Activated gamma-delta T cell treated with anti-CD3 and anti-CD28 coated beads, Interleukin-2, amount 50 U/mL, for 16 hours (primary cell): ENCODE results near the gene KIF21B.

Experiments
- DNase-seq: peaks from one replicate; pipeline ENCODE4 v3.0.0-alpha.2; 2020; ENCODE audit warnings: low read depth

The KIF21B gene

DNA sequence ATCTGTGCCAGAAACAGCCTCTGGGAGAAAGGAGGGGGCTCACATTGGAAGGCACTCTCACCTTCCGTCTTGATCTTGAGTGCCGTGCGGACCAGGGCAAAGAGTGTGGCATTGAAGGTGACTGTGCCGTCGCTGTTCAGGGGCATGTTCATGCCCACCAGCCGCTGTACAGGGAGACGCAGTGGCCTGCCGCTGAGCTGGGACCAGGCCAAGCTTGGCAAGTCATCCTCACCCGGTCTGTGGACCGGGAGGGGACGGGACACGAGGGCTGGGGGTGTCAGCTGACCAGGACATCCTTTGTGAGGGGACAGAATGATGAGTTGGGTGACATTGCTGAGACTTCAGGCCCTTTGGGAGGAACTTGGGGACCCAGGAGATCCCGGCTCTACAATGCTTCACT is 25.0 kb upstream of the KIF21B start:
- DNase-seq: no peak

- DNase-seq: no peak
Measured at GRCh38 chr1:201044119-201044518, 20.6 kb upstream of the KIF21B start.

- DNase-seq: peak; percentile 47
Measured at GRCh38 chr1:201042779-201043461, 19.4 kb upstream of the KIF21B start.

GRCh38 chr1:201041011-201041410 is 17.5 kb upstream of the KIF21B start:
- DNase-seq: no peak

DNA sequence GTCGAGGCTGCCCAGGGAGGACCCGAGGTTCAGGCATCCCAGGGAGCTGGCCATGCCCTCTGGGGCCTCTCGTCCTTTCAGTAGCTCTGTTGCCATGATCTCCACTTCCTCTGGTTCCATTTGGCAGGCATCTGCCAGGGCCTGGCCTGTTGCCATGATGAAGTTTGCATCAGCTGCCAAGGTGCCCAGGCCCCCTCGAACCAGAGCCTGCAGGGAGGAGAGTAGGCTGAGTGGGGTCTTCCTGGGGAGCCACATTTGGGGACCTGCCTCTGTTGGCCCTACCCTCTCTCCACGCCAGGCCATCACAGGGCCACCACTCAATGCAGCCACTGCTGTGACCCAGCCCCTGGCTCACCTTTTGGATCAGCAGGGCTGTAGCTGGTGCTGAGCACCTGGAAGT is 16.4 kb upstream of the KIF21B start:
- DNase-seq: no peak

- no peak for DNase-seq
Measured at GRCh38 chr1:201039418-201039817, 15.9 kb upstream of the KIF21B start.

DNA sequence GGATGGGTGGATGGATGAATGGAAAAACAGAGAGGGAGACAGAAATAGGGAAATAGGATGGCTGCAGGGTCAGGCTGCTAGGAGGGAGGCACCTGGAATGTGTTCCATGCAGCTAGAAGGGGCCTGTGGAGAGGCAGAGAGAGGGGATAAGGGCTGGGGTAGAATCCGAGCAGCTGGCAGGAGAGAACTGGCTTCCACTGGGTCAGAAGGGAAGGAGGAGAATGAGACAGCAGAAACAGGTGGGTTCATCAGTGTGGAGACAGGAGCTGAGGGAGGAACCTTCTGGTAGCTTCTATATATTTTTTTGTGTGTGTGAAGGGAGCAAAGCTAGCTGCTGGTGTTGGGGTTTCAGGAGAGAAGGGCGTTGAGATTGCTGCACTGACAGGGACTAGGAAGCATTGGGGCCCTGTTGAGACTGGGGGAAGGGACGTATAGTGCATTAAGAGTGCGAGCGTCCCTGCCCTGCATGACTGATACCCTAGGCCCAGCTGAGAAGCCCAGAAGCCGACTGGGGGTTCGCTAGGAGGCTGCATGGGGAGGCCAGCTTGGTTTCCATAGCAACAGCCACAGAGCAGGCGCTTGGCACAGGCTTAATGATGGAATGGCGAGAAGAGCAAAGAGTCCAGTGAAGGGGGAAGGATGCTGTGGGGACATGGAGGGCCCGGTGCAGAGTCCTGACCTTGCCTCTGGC is 14.8 kb upstream of the KIF21B start:
- DNase-seq: no peak

GRCh38 chr1:201036188-201036842 is 12.8 kb upstream of the KIF21B start:
- DNase-seq: no peak

DNA sequence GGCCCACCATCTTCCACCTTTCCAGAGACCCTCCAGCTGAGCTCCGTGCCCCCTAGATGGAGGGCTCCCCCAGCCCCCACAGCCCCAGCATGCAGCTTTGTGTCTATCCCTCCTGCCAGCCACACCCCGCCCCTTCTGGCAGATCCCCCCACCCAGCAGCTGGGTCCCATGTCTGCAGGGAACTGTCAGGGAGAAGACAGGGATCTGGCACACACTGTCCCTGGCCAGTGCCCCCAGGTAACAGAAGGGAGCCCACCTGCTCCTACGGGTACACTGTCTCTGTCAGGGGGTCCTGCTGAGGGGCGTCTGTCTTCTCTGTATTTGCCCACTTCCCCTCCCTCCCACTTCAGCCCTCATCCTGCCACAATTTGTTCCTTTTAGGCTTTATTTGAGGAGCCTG is 11.2 kb upstream of the KIF21B start:
- no peak for DNase-seq

GRCh38 chr1:201032408-201032807 is 8.9 kb upstream of the KIF21B start:
- no peak for DNase-seq

DNA sequence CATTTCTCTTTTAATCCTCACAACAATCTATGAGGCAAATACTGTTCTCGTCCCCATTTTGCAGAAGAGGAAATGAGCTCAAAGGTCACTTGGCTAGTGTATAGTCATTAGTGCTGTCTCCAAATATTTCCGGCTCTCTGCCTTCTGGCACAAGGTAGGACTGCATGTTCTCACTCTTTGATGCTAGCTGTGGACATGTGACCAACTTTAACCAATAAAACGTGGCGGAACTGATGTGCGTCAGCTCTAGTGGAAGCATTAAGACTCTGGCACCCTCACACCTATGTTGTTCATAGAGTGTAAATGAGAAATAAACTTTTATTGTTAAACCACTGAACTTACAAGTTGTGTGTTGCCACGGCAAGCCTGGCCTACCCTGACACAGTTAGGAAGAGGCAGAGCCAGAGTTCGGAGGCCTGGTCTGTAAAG is 5.0 kb upstream of the KIF21B start:
- no peak for DNase-seq

GRCh38 chr1:201026836-201027235 is 3.3 kb upstream of the KIF21B start:
- DNase-seq: no peak

DNA sequence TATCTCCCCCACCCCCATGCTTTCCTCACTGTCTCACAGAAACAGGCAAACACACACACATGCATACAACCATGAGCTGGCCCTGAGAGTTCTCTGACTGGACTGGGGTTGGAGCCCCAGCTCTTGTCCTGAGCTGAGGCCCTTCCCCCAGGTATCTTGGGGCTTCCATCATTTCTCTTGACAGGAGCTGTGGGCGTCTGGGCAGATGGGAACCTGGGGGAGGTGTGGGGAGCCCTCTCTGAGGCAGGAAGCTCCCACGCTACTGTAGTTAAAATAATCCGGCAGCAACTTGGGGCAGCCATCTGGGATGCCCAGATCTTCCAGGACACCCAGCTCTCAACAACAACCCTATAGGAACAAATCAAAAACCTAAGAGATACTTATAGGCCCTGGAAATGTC is 2.7 kb upstream of the KIF21B start:
- DNase-seq: no peak

DNA sequence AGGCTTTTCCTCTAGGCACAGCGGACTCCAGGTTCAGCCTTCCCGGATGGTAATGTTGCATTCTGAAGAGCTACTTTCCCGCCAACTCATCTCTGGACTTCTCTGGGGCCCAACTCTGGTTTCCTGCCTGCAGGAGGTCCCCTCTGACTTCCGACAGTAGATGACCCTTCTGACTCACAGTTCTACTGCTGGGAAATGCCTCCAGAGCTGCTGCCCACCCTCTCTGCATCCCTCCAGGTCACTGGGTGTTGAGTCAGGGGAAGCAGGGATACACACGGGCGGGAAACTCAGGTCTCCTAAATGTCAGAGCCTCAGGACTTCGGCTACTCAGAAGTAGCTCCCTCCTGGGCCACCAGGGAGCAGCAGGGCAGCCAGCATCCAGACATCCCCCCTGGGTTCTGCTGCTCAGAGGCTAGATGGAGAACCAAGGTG is 2.1 kb upstream of the KIF21B start:
- DNase-seq: no peak

- DNase-seq: no peak
Measured at GRCh38 chr1:201024625-201024998, 1.1 kb upstream of the KIF21B start.

- DNase-seq: no peak
Measured at GRCh38 chr1:201023920-201024624, 558 bp upstream of the KIF21B start.

DNA sequence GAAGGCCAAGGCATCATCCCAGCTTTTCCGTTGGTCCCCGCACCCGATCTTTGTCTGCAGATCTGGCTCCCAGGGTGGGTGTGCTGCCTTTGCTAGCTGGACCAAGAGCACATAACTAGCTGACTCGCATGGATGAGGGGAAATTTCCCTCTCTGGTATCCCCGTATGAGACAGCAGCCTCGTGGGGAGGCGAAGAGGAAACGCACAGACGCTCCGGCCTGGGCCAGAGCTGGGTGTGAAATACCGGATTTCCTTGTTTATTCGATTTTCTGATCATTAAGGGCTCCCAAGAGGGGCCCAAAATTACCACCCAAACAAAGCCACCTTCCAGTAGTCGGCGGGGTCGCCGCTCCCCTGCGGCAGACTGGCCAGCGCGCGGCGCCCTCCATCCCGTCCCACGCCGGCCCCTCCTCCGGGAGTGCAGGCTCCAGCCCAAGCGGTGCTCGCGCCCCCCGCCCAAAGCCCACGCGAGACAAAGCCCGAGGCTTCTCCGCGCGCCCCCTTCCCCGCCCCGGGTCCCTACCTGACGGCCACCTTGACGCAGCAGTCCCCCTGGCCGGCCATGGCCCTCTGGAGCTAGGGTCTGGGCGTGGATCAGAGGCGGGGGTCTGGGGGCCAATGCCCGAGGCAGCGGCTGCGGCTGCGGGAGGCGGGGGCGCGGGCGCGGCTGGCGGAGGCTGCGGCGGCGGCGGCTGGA is 546 bp downstream of the KIF21B start:
- peak; percentile 25 for DNase-seq

DNA sequence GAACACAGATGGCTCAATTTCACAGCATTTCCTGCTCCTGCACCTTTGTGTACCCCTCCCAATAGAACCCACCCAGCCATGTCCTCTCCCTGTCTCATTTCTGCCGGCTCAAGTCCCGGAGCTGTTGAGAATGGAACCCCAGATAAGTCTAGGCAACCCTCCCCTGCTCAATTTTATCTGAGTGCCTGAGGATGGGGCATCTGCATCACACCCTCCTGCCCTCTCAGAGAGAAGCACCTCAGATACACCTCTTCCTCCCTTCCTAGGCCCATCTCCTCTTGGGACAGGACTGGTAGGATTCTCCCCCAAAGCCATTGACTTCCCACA is 1.1 kb downstream of the KIF21B start:
- DNase-seq: no peak

DNA sequence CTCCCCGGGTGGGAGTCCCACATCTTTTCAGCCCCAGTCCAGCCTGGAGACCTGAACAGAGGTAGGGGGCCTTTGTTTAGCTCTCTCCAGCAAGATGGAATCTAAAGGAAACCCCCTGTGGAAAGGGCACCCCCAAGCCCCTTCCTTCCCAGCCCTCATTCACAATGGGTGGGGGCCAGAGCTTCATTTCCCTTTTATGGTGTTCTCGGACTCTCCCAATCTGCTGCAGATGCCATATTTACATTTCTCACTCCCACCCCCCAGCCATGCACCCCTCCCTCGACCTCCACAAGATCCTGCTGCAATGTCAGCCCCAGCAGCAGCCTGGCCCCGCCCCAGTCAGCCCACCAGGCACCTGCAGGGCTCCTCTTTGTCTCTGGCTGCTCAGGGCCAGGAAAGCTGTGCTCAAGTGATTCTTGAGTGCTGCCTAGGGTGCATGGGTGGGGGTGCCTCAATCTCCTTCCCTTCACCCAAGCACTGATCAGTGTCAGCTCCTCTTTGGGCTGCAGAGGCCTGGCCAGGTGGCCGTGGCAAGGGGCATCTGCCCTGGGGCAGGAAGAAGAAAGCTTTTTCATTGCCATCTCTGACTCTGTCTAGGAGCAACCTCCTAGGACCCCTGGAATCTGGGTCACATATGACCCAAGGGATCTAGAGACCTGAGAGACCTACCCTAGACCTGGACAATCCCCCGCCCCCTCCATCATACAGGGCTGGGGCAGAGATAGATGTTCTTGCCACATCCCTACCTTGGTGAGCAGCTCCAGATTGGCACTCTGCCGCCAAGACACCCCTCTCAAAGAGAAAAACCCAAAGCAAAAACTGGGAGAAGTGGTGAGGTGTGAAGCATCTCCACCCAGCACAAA is 1.7 kb downstream of the KIF21B start:
- no peak for DNase-seq

DNA sequence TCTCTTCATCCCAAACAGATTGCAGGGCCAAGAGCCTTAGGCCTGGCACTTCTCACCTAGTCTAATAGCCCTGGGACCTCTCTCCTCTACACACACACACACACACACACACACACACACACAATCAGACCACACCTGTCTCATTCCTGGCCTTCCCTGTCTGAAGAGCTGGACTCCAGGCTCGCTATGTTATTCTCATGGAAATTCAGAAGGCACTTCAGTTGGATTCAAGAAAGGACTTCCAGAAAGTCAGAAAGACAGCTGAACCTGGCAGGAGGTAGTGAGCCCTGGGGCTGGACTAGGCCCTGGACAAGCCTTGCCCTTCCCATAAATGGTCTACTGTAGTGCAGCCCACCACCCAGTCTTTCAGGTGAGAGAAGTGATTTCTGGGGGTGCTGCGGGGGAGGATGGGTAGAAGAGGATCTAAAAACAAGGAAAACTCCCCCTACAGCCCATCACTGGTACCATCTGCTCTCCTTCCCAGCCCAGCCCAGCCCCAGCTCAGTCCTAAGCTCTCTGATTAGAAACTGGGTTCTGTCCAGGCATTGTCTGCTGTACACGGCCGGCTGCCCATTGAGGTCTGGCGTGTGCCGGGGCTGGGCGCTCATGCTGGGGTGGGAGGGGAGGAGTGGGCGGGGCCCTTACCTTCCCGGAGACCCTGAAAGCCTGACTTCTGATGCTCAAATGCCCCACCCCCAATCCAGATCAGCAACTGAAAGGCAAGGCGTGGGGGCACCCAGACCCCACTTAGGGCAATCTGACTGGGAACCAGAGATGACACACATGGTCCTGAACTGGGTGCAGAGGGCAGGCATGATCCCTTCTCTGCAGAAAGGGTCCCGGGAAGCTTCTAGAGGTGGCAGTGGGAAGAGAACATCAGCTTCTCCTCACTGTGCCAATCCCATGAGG is 2.5 kb downstream of the KIF21B start:
- no peak for DNase-seq
